Progenitor cell of endocrine pancreas (in vitro differentiated cells): ENCODE measurements around the gene KIF9. TPM values are rescaled to one million over a fixed set of nuclear protein-coding genes. Genes with fewer than 3 reads are reported as not detected.

ENCODE experiments used
- DNase-seq: peaks from one replicate; pipeline ENCODE4 v3.0.0; 2021; ENCODE audit warnings: low spot score; ENCODE audit not compliant: unreplicated experiment
- H3K27ac Mint-ChIP-seq: 2 replicates; pipeline ENCODE4 v1.8.0; 2021; ENCODE audit warnings: mild to moderate bottlenecking, moderate library complexity, mixed read lengths
- H3K27me3 Mint-ChIP-seq: 2 replicates; pipeline ENCODE4 v1.8.0; 2021; ENCODE audit warnings: mixed read lengths
- H3K36me3 Mint-ChIP-seq: 2 replicates; pipeline ENCODE4 v1.8.0; 2022; ENCODE audit warnings: mixed read lengths; ENCODE audit not compliant: insufficient read depth
- H3K4me1 Mint-ChIP-seq: 2 replicates; pipeline ENCODE4 v1.8.0; 2021; ENCODE audit warnings: low read depth, mixed read lengths
- H3K4me3 Mint-ChIP-seq: 2 replicates; pipeline ENCODE4 v1.8.0; 2021; ENCODE audit warnings: low read depth, mild to moderate bottlenecking, moderate library complexity, mixed read lengths
- H3K9me3 Mint-ChIP-seq: 2 replicates; pipeline ENCODE4 v1.8.0; 2021; ENCODE audit warnings: low read depth, mixed read lengths
- CTCF ChIP-seq: fragments of 200-600 bp; sonication (generic); IDR thresholded peaks from one replicate; pipeline ENCODE4 v1.5.0; 2021; ENCODE audit warnings: antibody characterized with exemption, mild to moderate bottlenecking; ENCODE audit not compliant: unreplicated experiment
- total RNA-seq: library from RNA; stranded (reverse); gene quantifications from 2 replicates; pipeline ENCODE4 v1.2.1, GENCODE V29; 2021

KIF9 gene
- total RNA-seq, 1 donor from 2014 or later: 14.2 TPM

- no peak for DNase-seq
- no peak for TF ChIP-seq CTCF
- Mint-ChIP-seq H3K9me3 (no peaks in the 10 kb centered on the region), H3K4me1 (no peaks in the 10 kb centered on the region), H3K27me3 (no peaks in the 10 kb centered on the region), H3K27ac (no peak overlapping the region), H3K36me3 (peaks cover 2% of the 10 kb centered on the region), H3K4me3 (no peak overlapping the region)
Measured at GRCh38 chr3:47228088-47228487, 54.5 kb downstream of the KIF9 start.

GRCh38 chr3:47227678-47228077 lies 54.9 kb downstream of the KIF9 start:
- TF ChIP-seq CTCF: no peak
- no peaks in the 10 kb centered on the region for H3K9me3 Mint-ChIP-seq
- no peak overlapping the region for H3K4me3 Mint-ChIP-seq
- peaks cover 2% of the 10 kb centered on the region for H3K36me3 Mint-ChIP-seq
- DNase-seq: no peak
- H3K4me1 Mint-ChIP-seq: no peaks in the 10 kb centered on the region
- H3K27me3 Mint-ChIP-seq: no peaks in the 10 kb centered on the region
- H3K27ac Mint-ChIP-seq: no peak overlapping the region

GRCh38 chr3:47225310-47225906 lies 57.2 kb downstream of the KIF9 start:
- peaks cover 4% of the 10 kb centered on the region for H3K36me3 Mint-ChIP-seq
- TF ChIP-seq CTCF: no peak
- DNase-seq: no peak
- H3K27ac Mint-ChIP-seq: no peak overlapping the region
- peaks cover 3% of the 10 kb centered on the region for H3K9me3 Mint-ChIP-seq
- no peak overlapping the region for H3K4me3 Mint-ChIP-seq
- H3K4me1 Mint-ChIP-seq: no peaks in the 10 kb centered on the region
- H3K27me3 Mint-ChIP-seq: no peaks in the 10 kb centered on the region

GRCh38 chr3:47223755-47224154 lies 58.8 kb downstream of the KIF9 start:
- TF ChIP-seq CTCF: no peak
- Mint-ChIP-seq H3K36me3 (peaks cover 5% of the 10 kb centered on the region), H3K4me3 (no peak overlapping the region), H3K9me3 (peaks cover 4% of the 10 kb centered on the region), H3K4me1 (no peaks in the 10 kb centered on the region), H3K27ac (no peak overlapping the region), H3K27me3 (no peaks in the 10 kb centered on the region)
- no peak for DNase-seq

- Mint-ChIP-seq H3K27ac (no peak overlapping the region), H3K4me3 (no peak overlapping the region)
- TF ChIP-seq CTCF: no peak
Measured at GRCh38 chr3:47221798-47222197, 60.8 kb downstream of the KIF9 start.

More at GRCh38 chr3:47221798-47222197, 60.8 kb downstream of the KIF9 start:
- DNase-seq: no peak
- Mint-ChIP-seq H3K27me3 (no peaks in the 10 kb centered on the region), H3K36me3 (peaks cover 2% of the 10 kb centered on the region), H3K4me1 (no peaks in the 10 kb centered on the region), H3K9me3 (peaks cover 4% of the 10 kb centered on the region)
